GM12864 (cell line): ENCODE measurements around the gene EML6.

Experiments
- DNase-seq: peaks from one replicate; pipeline ENCODE4 v3.0.0-alpha.2; 2011; ENCODE audit warnings: low read depth
- H3K4me3 ChIP-seq: 2 replicates; pipeline ENCODE4 v1.5.1; 2011; ENCODE audit warnings: mild to moderate bottlenecking, low read depth, low read length, control low read depth
- TF ChIP-seq, protein P1 (sequence below): IDR thresholded peaks from 2 replicates; pipeline ENCODE4 v1.5.1; 2011; ENCODE audit warnings: low read depth, mild to moderate bottlenecking, moderate library complexity, low read length, control low read depth, inconsistent platforms; ENCODE audit errors: missing control alignments

Gene EML6

GRCh38 chr2:54808661-54809060 lies 85.2 kb downstream of the EML6 start:
- TF ChIP-seq, protein P1, sequence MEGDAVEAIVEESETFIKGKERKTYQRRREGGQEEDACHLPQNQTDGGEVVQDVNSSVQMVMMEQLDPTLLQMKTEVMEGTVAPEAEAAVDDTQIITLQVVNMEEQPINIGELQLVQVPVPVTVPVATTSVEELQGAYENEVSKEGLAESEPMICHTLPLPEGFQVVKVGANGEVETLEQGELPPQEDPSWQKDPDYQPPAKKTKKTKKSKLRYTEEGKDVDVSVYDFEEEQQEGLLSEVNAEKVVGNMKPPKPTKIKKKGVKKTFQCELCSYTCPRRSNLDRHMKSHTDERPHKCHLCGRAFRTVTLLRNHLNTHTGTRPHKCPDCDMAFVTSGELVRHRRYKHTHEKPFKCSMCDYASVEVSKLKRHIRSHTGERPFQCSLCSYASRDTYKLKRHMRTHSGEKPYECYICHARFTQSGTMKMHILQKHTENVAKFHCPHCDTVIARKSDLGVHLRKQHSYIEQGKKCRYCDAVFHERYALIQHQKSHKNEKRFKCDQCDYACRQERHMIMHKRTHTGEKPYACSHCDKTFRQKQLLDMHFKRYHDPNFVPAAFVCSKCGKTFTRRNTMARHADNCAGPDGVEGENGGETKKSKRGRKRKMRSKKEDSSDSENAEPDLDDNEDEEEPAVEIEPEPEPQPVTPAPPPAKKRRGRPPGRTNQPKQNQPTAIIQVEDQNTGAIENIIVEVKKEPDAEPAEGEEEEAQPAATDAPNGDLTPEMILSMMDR = no peak
- no peak overlapping the region for H3K4me3 ChIP-seq
- DNase-seq = no peak

DNA sequence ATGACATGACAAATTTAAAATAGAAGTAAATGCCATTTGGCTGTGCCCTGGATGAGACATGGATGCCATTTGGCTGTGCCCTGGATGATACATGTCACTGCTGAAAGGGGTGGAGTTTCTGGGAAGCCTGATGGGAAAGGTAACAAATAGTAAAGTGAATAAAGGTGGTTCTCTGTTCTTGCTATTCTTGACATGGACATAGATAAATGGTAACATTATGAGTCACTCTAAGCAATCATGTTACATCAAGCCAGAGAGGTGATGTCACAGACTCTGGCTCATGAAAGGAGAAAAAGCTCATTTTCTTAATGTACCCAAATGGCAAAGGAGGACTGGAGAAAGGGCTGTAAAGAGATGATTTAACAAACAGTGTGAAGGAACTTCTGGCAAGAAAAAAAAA lies 86.4 kb downstream of the EML6 start:
- DNase-seq = no peak
- TF ChIP-seq, protein P1 = no peak
- no peak overlapping the region for H3K4me3 ChIP-seq

GRCh38 chr2:54810246-54810645 lies 86.8 kb downstream of the EML6 start:
- no peak overlapping the region for H3K4me3 ChIP-seq
- DNase-seq = no peak
- TF ChIP-seq, protein P1 = no peak

DNA sequence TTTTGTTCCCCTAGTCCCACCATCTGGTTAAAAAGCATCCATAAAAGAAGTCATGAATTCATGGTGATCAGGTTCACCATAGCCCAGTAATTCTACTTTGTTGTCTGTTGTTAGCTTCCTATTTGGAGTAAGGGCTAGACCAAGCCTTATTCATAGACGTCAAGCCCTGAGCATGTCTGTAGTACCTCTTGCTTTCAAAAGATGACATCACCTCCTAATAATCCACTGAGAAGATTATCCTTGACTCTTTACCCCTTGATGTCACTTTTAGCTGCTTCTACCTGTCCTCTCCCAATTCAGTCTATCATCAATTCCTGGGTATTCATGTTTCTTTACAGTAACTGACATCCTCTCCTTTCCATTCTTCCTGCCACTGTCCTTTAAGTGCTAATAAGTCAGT lies 90.1 kb downstream of the EML6 start:
- no peak overlapping the region for H3K4me3 ChIP-seq
- TF ChIP-seq, protein P1 = no peak
- no peak for DNase-seq

DNA sequence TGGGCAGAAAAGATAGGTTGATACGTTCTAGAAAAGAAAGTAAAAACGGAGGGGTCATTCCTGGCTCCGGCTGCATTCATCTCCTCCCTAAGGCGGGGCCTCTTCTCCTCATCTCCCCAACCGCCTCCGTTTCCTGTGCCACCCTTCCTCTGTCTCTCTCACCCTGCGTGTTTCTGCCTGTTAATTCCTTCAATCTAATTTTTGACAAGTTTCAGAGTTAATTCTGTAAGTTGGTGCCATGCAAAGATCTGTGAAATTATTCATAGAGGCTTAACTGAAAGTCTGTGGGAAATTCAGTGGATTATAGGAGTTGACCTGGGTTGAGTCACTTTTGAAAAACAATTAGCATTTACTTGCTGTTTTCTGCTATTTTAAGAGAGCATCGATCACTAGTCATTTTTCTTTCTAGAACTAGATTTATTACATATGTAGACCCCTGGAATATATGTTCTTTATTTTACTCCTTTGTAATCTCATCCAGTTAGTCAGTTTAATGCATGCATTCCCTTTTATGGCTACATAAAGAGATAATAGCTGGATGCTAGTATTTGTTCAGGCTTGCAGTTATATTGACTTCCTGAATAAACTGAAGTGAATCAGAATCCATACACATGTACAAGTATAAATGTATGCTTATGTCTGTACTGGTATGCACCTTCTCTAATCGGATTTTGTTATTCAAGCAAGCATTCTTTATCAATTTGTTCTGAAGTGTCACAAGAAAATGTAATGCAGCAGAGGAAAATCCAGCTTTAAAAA lies 91.1 kb downstream of the EML6 start:
- no peak for DNase-seq
- TF ChIP-seq, protein P1 = no peak
- H3K4me3 ChIP-seq = no peak overlapping the region

DNA sequence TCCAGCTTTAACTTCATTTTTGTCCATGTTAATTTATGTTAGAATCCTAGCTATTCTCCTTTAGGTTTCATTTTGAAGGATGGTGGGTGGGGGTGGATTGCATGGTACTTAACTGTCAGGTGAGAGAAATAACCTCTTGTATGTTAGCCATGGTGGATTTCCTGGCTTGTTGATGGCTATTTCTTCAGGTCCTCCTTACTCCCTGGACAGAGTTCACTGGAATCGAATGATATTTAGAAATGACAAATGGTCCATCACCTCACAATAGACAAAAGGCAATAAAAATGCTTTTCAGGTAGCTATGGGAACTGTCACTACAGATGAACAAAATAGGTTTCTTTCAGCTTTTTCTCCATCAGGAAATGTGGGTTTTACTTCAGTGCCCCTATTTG lies 91.7 kb downstream of the EML6 start:
- no peak overlapping the region for H3K4me3 ChIP-seq
- no peak for DNase-seq
- TF ChIP-seq, protein P1 = no peak

DNA sequence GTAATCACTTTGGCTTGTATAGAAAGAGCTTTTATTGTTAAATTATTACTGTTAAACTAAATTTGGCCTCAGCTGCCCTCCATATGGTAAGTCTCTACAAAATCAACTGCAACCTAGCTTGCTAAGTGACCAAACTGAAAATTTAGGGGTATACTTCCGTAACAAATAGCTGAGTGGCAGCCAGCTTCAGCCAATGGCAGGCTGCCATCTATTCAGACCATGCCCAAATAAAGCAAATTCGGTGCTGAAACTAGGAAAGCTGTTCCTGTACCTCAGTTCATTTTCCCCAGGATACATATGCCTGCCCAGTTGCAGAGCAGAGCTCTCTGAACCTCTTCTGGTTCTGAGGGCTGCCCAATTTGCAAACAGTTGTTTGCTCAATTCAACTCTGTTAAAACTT lies 94.8 kb downstream of the EML6 start:
- TF ChIP-seq, protein P1 = no peak
- no peak for DNase-seq
- H3K4me3 ChIP-seq = no peak overlapping the region
